ENCODE measurements around the gene C3orf70. TPM values are rescaled to one million over a fixed set of nuclear protein-coding genes. Genes with fewer than 3 reads are reported as not detected.

The C3orf70 gene
- total and polyA plus RNA-seq, 3 donors from 2014 or later: 11.9 to 33.5 (median 21.0) TPM

DNA sequence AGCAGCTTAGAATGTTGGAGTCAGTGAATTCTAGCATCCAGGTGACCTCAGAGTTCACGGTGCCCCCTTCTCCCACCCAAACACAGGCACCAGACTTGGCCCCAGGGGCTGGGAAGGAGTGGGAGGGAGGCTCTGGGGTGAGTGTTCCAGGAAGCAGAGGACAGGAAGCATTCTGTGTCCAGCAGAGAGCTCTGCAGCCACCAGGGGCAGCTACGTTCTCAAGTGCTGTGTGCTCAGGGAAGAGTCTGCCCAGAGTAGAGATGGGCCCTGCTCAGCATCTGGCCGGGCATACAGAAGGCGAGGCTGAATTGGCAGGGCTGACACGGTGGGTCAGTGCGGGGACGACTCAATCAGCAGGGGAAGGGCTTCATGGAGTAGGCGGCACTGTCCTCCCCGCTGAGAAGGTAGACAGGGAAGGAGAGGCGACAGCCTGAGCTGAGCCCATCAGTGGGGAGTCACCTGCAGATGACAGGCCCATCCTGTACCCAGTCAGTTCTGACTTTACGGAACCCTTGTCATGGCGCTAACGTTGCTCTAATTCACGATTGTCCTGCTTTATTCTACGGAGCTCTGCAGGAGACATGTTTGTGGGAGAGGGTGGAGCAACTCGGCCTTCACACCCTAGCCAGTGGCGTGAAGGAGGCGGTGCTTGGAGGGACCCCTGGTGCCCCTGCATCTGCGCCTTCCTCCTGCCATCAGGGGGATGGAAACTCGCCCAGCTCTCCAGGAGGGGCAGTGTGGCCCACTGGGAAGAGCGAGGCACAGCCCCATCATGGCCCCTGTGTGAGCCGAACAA lies 82.2 kb downstream of the C3orf70 start:
- peak; percentile 67 for DNase-seq
- intact Hi-C loops (cut with DNase I; ENCODE audit: low total_unique reads): no loop called here
- Histone ChIP-seq H3K4me1 (no peaks in the 10 kb centered on the region), H3K9me3 (no peaks in the 10 kb centered on the region), H3K4me3 (no peak overlapping the region), H3K36me3 (ENCODE audit: low read depth, missing control alignments) (no peaks in the 10 kb centered on the region), H3K27ac (no peak overlapping the region), H3K27me3 (no peaks in the 10 kb centered on the region)
- WGBS, 2 donors: 77 to 78% methylated on average over 13 to 22 of the region's 22 CpGs
- no peak for TF ChIP-seq POLR2A (IDR thresholded peaks at IDR 0.05)
- TF ChIP-seq, protein P1, sequence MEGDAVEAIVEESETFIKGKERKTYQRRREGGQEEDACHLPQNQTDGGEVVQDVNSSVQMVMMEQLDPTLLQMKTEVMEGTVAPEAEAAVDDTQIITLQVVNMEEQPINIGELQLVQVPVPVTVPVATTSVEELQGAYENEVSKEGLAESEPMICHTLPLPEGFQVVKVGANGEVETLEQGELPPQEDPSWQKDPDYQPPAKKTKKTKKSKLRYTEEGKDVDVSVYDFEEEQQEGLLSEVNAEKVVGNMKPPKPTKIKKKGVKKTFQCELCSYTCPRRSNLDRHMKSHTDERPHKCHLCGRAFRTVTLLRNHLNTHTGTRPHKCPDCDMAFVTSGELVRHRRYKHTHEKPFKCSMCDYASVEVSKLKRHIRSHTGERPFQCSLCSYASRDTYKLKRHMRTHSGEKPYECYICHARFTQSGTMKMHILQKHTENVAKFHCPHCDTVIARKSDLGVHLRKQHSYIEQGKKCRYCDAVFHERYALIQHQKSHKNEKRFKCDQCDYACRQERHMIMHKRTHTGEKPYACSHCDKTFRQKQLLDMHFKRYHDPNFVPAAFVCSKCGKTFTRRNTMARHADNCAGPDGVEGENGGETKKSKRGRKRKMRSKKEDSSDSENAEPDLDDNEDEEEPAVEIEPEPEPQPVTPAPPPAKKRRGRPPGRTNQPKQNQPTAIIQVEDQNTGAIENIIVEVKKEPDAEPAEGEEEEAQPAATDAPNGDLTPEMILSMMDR (IDR thresholded peaks at IDR 0.05): no peak

DNA sequence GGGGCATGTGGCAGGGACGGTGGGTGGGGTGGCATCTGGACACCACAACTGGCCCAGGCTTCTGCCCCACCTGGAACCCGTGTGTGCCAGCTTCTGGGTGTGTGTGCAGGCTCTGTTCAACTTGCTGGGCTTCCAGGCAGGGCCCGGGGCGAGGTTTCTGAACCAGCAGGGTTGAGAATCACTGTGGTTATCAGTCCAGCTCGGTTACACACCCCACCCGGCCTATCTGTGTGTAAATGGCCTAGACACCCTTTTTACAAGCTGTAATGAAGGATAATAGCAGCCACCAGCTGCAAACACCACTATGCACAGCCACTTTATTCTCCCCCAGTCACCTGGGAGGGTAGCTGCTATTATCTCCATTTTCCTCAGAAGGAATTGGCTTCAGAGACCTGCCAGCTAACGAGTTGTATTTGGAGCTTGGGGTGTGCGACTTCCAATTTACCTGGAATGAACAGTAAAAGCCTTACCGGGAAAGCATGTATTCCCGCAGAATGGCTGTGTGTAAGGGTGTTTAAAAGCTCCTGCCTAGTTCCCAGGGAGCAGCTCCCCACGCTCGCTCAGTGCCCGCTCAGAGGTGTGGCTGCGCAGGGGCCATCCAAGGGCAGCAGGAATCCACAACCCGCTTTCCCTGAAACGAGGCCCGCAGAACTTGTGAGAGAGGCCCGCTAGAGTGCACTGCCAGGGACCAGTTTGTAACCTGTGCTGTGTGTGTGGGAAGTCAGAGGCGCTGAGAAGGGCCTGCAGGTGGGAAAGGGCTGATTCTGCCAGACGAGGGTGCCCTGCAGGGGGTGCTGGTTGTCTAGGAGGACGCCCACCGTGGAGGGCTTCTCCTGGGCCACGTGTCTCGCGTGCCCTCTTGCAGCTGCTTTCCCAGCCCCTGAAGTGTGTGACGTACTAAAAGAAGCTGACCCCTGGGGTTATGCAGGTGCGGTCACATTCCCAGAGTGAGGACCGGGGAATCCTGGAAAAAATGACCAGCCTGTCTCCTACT lies 83.5 kb downstream of the C3orf70 start:
- Histone ChIP-seq H3K36me3 (ENCODE audit: low read depth, missing control alignments) (no peaks in the 10 kb centered on the region), H3K4me1 (no peaks in the 10 kb centered on the region), H3K9me3 (no peaks in the 10 kb centered on the region), H3K27me3 (no peaks in the 10 kb centered on the region), H3K4me3 (no peak overlapping the region), H3K27ac (no peak overlapping the region)
- DNase-seq: no peak
- intact Hi-C loops (cut with DNase I; ENCODE audit: low total_unique reads): no loop called here
- TF ChIP-seq, protein P1 (IDR thresholded peaks at IDR 0.05): no peak
- TF ChIP-seq POLR2A (IDR thresholded peaks at IDR 0.05): no peak
- 80 to 81% methylated on average over 21 to 27 of the region's 28 CpGs for WGBS, 2 donors

DNA sequence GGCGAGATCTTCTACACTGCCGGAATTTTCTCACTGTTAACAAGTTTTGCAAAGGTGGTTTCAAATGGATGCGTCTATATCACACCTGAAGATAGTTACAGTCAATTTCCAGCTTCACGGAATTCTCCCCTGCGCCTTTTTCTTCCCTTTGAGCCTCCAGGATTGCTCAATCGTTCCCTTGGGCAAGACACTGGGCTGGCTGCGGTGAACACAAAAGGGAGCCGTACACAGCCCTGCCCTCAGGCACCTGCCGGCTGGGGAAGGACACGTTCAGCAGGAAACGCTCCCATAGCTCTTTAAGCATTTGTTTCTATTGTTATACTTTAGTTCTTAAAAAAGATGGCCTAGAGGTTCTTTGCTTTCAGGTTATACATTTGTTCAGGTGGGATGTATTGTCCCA lies 85.7 kb downstream of the C3orf70 start:
- H3K27ac ChIP-seq: no peak overlapping the region
- 92 to 96% methylated on average over 11 of the region's 11 CpGs for WGBS, 2 donors
- DNase-seq: no peak
- no peaks in the 10 kb centered on the region for H3K27me3 ChIP-seq
- no peaks in the 10 kb centered on the region for H3K4me1 ChIP-seq
- no peak overlapping the region for H3K4me3 ChIP-seq
- no peak for TF ChIP-seq POLR2A (IDR thresholded peaks at IDR 0.05)
- intact Hi-C loops (cut with DNase I; ENCODE audit: low total_unique reads): no loop called here
- H3K36me3 ChIP-seq (ENCODE audit: low read depth, missing control alignments): no peaks in the 10 kb centered on the region
- H3K9me3 ChIP-seq: no peaks in the 10 kb centered on the region

DNA sequence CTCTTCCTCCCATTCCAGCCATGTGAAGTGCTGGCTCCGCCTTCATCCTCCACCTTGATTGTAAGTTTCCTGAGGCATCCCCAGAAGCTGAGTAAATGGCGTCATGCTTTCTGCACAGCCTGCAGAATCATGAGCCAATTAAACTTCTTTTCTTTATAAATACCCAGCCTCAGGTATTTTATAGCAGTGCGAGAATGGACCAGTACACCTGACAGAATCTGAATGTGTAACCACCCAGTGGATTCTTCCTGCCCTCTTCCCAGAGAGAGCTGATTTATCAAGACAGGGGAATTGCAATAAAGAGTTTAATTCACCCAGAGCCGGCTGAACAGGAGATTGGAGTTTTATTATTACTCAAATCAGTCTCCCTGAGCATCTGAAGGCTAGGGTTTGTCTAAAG lies 86.6 kb downstream of the C3orf70 start:
- intact Hi-C loops (cut with DNase I; ENCODE audit: low total_unique reads): no loop called here
- WGBS, 2 donors: 92 to 99% methylated on average over 4 of the region's 4 CpGs
- TF ChIP-seq, protein P1 (IDR thresholded peaks at IDR 0.05): no peak
- TF ChIP-seq POLR2A (IDR thresholded peaks at IDR 0.05): no peak

DNA sequence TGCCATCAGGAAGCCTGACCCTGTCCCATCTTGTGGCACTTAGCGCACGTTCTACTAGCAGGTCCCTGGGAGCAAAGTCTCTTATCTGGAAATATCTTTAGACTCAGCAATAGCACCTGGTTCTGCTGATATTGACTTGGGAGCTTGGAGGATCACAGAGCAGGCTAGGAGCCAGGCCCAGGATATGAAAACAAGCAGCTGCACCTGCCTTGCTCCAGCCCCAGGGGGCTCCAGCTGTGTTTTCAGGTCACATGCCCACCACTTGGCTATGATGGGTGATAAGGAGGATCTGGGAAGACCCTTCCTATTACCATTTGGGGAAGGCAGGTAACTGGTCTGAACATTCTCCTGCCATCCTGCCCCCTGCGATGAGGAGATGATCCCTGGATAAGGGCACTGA lies 87.8 kb downstream of the C3orf70 start:
- no peaks in the 10 kb centered on the region for H3K4me1 ChIP-seq
- 73 to 93% methylated on average over 3 of the region's 3 CpGs for WGBS, 2 donors
- no peaks in the 10 kb centered on the region for H3K9me3 ChIP-seq
- H3K27me3 ChIP-seq: no peaks in the 10 kb centered on the region
- DNase-seq: no peak
- TF ChIP-seq, protein P1 (IDR thresholded peaks at IDR 0.05): no peak
- TF ChIP-seq POLR2A (IDR thresholded peaks at IDR 0.05): no peak
- no peak overlapping the region for H3K27ac ChIP-seq
- H3K4me3 ChIP-seq: no peak overlapping the region
- intact Hi-C loops (cut with DNase I; ENCODE audit: low total_unique reads): no loop called here
- no peaks in the 10 kb centered on the region for H3K36me3 ChIP-seq (ENCODE audit: low read depth, missing control alignments)

More for the DNA sequence above, 86.6 kb downstream of the C3orf70 start:
- no peak for DNase-seq
- Histone ChIP-seq H3K4me3 (no peak overlapping the region), H3K36me3 (ENCODE audit: low read depth, missing control alignments) (no peaks in the 10 kb centered on the region), H3K27me3 (no peaks in the 10 kb centered on the region), H3K27ac (no peak overlapping the region), H3K9me3 (no peaks in the 10 kb centered on the region), H3K4me1 (no peaks in the 10 kb centered on the region)
